ENCODE results near the gene NCBP1.

DNA sequence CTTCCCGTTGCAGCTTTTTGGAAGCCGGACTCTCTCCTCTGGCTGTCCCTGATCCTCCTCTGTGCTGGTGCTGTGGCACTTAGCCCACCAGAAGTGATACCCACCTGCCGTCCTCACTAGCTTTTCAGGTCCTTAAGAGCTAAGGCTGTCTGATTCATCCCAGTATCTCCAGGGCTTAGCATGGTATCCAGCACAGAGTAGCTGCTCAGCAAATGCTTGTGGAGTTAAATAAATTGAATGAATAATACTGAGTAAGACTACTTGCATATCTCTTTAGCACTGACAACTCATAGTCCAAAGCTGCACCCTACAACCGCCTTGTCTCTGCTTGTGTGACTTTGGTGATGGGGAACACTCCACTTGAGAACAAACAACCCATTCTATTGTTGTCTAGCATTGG is 71.2 kb downstream of the NCBP1 start:
- TF ChIP-seq, protein P1, sequence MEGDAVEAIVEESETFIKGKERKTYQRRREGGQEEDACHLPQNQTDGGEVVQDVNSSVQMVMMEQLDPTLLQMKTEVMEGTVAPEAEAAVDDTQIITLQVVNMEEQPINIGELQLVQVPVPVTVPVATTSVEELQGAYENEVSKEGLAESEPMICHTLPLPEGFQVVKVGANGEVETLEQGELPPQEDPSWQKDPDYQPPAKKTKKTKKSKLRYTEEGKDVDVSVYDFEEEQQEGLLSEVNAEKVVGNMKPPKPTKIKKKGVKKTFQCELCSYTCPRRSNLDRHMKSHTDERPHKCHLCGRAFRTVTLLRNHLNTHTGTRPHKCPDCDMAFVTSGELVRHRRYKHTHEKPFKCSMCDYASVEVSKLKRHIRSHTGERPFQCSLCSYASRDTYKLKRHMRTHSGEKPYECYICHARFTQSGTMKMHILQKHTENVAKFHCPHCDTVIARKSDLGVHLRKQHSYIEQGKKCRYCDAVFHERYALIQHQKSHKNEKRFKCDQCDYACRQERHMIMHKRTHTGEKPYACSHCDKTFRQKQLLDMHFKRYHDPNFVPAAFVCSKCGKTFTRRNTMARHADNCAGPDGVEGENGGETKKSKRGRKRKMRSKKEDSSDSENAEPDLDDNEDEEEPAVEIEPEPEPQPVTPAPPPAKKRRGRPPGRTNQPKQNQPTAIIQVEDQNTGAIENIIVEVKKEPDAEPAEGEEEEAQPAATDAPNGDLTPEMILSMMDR (conservative IDR thresholded peaks at IDR 0.05 in 1 of 2, IDR thresholded peaks at IDR 0.05 in 1 of 2; ENCODE audit: low read depth in 1 of 2, low read length in 2 of 2) = no peak
- TF ChIP-seq EZH2 (IDR thresholded peaks at IDR 0.05; ENCODE audit: low read length, missing control alignments) = no peak
